Stimulated activated CD4-positive, alpha-beta T cell treated with anti-CD3 and anti-CD28 coated beads, Interleukin-4, amount 100 ng/mL, for 4 hours (primary cell): ENCODE measurements around the gene DNM2.
"Not testable (repeated sequence)": the region's sequence is repeated elsewhere in the genome, so short reads cannot be mapped to it uniquely, and the experiment has no call there.

Experiments
- DNase-seq, 2 experiments: peaks; one replicate each; pipeline ENCODE4 v3.0.0-alpha.2; 2020

DNM2 gene

DNA sequence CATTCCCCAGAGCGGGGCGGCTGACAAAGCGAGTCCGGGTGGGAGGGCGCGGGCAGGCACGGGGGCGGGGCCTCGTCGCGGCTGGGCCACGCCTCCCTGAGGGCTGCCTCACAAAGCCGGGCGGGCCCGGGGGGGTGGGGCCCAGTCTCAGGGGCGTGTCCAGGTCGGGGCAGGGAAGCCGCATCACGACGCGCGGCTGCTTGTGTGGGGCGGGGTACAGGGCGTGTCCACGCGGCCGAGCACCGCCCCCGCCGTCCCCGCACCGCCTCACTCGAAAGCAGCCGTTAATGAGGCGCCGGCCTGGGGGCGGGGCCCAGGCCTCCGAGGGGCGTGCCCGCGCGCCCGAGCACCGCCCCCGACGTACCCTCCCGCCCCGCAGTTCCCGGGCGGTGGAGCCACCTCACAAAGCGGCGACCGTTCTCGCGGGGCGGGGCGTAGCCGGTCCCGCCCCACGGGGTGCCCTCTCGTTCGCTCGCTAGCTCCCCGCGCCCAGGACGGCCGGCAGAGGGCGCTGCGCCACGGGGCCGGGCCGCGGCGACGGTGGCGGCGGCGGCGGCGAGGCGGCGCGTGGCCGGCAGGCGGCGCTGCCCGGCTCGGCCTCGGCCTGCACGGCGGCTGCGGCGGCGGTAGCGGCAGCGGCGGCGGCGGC is 153.2 kb downstream of the DNM2 start, which contains the start of gene CARM1:
Gene CARM1, plus strand, starts transcription at position 599 of the 649 bp plus-strand sequence. CDS start 150 bp downstream, outside the sequence.
- peak; percentile 99 for DNase-seq

- peak; percentile 32 to 43 for DNase-seq
These were observed 154.0 kb downstream of the DNM2 start for GRCh38 chr19:10871711-10872545.

GRCh38 chr19:10872546-10873107 is 154.7 kb downstream of the DNM2 start:
- peak; percentile 39 to 55 for DNase-seq

DNA sequence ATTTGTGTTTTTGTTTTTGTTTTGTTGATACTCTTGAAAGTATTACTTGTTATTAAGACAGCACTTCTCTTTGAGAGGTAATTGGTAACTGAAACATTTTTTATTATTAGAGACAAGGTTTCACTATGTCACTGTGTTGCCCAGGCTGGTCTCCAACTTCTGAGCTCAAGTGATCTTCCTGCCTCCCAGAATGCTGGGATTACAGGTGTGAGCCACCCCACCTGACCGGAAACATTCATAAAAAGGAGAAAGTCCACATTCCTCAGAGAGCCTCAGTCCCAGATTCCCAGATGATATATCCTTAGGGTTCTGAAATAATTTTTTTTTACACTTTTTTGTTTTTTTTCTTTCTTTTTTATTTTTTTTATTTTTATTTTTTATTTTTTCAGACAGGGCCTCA is 156.1 kb downstream of the DNM2 start:
- no peak for DNase-seq

DNA sequence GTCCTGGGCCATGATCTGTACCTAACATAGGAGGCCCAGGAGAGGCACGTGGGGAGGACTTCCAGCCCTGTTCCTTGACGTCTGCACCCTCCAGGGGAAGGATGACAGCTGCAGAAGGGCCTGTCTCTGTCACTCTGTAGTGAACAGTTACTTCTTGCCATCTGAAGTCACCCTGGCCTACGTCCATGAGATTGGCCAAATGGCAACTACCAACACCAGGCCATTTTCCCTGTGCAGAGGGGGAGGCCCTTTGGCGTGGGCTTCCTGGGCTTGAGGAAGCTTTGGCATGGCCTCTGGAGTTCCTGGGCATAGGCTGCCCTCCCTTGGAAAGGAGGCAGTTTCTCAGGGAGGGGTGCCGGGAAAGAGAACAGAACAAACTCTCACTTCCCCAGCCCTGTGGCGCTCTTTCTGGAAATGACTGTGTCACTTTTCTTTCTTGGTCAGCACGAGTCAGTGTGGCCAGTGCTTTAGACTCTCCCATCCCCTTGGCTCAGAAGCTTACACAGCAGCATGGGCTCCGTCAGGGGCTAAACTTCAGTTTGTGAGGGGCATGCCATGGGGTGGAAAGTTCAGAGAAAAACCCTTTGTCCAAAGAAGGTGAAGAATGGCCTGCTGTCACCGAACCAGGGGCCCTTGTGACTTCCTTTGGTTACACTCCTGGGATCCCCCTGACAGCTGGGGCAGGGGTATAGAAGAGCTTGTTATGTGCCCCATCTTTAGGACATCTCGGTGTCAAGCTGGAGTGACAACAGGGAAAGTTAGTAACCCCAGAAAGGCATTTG is 158.8 kb downstream of the DNM2 start:
- no peak for DNase-seq

DNA sequence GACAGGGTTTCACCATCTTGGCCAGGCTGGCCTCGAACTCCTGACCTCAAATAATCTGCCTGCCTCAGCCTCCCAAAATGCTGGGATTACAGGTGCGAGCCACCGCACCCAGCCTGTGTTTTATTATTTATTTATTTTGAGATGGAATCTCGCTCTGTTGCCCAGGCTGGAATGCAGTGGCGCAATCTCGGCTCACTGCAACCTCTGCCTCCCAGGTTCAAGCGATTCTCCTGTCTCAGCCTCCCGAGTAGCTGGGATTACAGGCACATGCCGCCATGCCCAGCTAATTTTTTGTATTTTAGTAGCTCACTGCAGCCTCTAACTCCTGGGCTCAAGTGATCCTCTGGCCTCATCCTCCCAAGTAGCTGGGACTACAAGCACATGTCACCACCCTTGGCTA is 159.7 kb downstream of the DNM2 start:
- DNase-seq = not testable (repeated sequence)

- DNase-seq = no peak
These were observed 160.4 kb downstream of the DNM2 start for GRCh38 chr19:10878253-10878652.
